ENCODE data around the gene SLC15A1. TPM values are rescaled to one million over a fixed set of nuclear protein-coding genes. Genes with fewer than 3 reads are reported as not detected.

The SLC15A1 gene, protein sequence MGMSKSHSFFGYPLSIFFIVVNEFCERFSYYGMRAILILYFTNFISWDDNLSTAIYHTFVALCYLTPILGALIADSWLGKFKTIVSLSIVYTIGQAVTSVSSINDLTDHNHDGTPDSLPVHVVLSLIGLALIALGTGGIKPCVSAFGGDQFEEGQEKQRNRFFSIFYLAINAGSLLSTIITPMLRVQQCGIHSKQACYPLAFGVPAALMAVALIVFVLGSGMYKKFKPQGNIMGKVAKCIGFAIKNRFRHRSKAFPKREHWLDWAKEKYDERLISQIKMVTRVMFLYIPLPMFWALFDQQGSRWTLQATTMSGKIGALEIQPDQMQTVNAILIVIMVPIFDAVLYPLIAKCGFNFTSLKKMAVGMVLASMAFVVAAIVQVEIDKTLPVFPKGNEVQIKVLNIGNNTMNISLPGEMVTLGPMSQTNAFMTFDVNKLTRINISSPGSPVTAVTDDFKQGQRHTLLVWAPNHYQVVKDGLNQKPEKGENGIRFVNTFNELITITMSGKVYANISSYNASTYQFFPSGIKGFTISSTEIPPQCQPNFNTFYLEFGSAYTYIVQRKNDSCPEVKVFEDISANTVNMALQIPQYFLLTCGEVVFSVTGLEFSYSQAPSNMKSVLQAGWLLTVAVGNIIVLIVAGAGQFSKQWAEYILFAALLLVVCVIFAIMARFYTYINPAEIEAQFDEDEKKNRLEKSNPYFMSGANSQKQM
- not detected in 2 replicates for total RNA-seq

DNA sequence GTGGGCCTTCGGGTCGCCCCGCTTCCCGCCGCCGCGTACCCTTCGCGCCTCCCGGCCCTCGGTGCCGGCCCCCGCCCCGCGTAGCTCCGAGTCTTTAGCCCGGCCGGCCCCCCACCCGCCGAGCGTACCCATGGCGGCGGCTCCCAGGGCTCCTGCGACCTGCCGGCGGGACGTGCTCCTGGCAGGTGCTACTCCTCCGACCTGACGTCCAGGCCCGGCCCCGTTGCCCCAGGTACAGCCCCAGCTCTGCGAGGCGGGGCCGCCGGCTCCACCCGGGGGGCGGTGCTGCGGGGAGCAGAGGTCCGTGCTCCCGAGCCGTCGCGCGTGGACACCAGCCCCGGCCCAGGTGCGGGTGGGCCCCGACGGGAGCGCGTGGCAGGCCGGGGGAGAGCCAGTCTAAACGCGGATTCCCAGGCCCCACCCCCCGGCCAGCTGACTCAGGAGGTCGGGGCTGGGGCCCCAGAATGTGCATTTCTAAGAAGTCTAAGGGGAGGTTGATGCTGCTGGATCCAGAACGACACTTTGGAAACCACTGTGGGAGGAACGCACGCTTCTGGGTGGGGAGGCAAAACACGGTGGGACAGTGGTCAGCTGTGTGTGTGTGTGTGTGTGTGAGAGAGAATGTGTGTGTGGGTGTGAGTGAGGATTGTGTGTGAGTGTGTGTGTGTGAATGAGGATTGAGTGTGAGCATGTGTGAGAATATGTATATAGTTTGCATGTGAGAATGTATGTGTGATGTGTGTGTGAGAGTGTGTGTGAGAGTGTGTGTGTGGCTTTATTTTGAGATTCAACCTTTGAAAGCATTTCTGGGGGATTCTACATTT is at the start of gene SLC15A1:
TSS of gene SLC15A1 (minus strand) at position 206 of the 824 bp plus-strand sequence. CDS start at position 132, 74 bp downstream.

Other genes with a start within 250 kb of the SLC15A1 start
- gene STK24, start 175.6 kb downstream of the SLC15A1 start, total RNA-seq, result 35.4 and 58.0 TPM in 2 replicates
- gene DOCK9, start 225.4 kb upstream of the SLC15A1 start, total RNA-seq, result 435 and 447 TPM in 2 replicates